Endothelial cell of hepatic sinusoid (primary cell): ENCODE measurements around the gene GUCD1.
"Not testable (repeated sequence)": the region's sequence is repeated elsewhere in the genome, so short reads cannot be mapped to it uniquely, and the experiment has no call there.

Source experiments
- in situ Hi-C: cut with HindIII; loops from 2 replicates; pipeline ENCODE4 v1.10.0; 2017; ENCODE audit warnings: low sequenced_read_pairs

The GUCD1 gene

GRCh38 chr22:24554313-24555164 is at the start of gene GUCD1:
TSS of gene GUCD1 (minus strand) at chr22:24555138. CDS start at chr22:24554991, 147 bp downstream.
- in situ Hi-C loops: no loop called here

DNA sequence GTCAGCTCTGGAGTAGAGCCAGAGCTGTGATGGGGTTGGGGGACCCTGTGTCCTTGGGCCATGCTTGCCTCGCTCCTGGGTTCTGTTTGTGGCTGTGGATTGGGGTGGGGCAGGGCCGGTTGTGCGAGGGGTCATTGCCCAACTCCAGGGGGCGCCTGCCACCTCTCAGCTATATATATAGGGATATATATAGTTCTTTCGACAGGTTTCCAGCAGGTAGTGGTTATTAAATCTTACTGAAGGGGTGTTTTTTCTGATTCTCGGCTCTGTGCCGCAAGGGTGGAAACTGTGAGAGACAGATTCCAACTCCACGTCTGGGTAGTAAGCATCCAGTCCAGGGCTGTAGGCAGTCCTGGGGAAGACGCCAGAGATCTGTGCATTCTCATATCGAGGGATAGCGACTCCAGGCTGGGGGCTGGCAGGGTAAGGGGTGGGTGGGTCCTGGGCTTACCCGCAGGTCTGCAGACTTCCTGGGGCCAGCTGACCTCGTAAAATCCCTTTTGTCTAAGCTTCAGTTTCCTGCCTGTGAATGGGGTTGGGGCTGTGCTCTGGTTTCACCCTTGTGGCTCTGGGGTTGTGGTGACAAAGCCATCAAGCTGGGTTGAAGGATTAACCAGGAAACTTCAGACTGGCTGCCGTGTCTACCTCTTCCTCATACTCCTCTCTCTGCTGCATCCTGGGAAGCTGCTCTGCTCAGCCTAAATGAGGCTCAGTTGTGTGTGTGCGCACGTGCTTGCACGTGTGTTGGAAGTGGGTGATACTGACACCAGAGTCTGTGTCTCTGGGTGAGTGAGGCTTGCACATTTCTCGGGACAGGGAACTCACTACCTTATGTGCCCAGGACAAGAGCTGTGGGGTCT is 49.1 kb upstream of the GUCD1 start:
- in situ Hi-C loops: not testable (repeated sequence)

DNA sequence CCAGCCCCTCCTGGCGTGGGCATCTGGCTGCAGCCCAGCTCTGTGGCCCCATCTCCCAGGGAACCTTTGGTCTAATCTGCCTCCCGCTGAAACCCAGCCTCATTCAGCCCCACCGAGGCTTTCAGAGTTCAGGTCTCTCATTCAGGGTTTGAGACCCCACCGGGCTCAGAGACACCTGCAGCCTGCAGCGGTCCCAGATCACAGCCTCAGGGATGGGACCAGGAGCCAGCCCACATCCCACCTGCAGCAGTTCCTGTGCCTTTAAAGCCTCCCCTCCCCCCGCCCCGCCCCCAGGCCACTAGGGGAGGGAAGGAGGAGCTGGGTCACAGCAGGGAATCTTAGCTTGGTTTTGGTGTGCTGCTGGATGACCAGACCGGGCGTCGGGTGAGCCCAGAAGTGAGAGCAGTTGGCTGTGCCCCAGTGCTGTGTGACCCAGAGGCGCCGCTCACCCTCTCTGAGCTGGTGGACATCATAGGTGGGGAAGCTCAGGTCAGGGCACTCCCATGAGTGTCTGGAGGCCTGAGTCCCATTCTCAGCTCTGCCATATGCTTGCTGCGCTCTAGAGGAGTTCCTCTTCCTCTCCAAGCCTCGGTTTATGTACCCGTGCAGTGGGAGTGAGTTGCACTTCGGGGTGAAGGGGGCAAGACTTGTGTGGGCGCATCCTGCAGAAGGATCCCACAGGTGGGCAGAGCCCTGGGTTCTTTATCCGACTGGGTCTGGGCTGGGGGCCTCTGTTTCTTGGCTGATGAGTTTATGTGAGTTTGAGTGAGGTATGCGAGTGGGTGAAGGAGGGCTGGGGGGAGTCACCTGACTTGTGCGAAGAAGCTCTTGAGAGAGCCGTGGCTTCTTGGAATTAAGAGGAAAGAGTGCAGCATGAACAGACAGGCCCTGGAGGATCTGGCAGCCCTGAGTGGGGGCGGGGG is 48.2 kb upstream of the GUCD1 start, which contains the start of gene GGT1:
Gene GGT1, plus strand, starts transcription at position 347 of the 923 bp plus-strand sequence. CDS start 7,889 bp downstream, outside the sequence.
- in situ Hi-C loops: not testable (repeated sequence)

- in situ Hi-C loops: not testable (repeated sequence)
These were observed 47.3 kb upstream of the GUCD1 start for GRCh38 chr22:24602105-24602749.

- in situ Hi-C loops: no loop called here
These were observed 46.5 kb upstream of the GUCD1 start for GRCh38 chr22:24601217-24602104.

GRCh38 chr22:24599958-24600715 is 45.2 kb upstream of the GUCD1 start:
- in situ Hi-C loops: not testable (repeated sequence)

DNA sequence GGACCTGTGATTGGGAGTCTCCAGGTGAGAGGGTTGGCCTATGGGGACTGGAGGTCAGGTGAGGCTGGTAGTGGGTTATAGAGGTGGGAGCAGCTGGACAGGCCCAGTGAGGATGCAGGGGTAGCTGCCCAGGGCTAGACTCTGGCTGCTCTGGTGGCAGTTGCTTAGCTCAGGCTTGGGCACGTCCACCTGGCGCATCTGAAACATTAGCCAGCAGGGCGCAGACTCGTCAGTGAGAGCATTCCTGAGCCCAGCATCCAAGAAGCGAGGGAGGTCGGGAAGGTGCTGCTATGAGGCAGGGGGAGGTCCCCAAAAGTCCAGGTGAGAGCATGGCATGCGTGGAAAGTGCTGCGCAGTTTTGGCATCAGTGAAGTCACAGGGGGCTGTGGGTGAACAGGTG is 44.6 kb upstream of the GUCD1 start:
- in situ Hi-C loops: no loop called here

DNA sequence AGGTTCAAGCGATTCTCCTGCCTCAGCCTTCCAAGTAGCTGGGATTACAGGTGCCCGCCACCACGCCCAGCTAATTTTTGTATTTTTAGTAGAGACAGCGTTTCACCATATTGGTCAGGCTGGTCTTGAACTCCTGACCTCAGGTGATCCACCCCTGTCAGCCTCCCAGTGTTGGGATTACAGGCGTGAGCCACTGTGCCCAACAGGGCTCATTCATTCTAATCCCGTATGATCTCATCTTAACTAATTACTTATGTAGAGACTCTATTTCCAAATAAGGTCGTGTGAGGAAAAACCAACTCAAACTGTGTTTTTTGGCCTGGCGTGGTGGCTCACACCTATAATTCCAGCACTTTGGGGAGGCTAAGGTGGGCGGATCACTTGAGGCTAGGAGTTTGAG is 42.1 kb upstream of the GUCD1 start:
- in situ Hi-C loops: not testable (repeated sequence)

DNA sequence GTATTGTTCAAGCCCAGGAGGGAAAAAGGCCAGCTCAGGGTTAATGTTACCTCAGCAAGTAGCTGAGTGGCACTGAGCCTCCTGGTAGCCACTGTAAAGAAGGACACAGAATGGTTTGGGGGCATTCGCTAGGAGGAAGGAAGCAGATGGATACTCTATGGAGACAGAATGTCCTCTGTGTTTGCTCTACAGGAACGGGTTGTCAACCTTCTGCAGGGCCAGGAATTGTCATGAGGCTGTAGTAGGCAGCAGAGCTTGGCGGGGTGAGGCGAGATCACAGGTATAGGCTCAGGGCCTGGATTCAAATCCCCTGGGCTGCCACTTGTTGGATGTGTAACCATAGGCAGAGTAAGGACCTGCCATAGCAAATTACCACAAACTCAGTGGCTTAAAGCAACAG is 40.9 kb upstream of the GUCD1 start:
- in situ Hi-C loops: no loop called here

DNA sequence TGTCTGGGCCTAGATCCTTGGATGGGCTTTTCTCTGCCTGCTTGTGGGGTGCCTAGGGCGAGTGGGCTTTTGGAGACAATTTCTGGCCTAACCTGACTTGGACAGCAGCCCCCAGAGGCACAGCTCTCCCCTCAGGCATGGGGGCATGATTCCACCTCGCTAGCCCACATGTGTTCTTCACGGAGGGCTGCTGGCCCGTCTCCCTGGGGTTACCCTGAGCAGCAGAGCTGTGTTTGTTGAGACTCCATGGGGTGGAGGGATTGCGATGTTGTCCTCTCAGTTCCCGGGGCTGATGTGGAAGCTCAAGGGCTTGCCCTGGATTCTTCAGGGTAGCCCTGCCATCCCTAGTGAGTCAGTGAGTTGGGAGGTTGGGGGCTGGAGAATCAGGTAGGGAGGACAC is 40.3 kb upstream of the GUCD1 start:
- in situ Hi-C loops: no loop called here

DNA sequence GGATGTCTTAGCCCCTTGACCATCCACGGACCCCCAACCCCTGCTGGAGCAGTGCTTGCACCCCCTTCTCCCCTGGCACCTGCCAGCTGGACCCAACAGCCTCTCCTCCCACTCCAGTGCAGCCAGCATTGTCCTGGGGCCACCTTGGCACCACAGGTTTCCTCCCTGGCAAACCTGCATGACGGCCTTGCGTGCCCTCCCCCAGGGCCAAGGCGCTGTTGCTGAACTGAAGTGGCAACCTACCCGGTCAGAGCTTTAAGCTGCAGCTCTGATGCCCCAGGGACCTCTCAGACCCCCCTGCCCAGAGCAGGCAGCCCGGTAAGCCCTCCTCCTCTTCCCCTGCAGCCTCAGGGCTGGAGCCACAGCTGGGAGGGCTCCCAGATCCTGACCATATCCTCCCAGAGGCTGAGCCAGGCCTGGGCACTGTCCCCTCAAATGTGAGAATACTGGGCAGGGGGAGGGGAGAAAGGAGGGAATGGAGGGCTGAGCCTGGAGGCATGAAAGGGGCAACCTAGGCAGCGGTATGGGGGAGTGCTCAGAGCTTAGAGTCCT is 39.7 kb upstream of the GUCD1 start:
- in situ Hi-C loops: no loop called here

DNA sequence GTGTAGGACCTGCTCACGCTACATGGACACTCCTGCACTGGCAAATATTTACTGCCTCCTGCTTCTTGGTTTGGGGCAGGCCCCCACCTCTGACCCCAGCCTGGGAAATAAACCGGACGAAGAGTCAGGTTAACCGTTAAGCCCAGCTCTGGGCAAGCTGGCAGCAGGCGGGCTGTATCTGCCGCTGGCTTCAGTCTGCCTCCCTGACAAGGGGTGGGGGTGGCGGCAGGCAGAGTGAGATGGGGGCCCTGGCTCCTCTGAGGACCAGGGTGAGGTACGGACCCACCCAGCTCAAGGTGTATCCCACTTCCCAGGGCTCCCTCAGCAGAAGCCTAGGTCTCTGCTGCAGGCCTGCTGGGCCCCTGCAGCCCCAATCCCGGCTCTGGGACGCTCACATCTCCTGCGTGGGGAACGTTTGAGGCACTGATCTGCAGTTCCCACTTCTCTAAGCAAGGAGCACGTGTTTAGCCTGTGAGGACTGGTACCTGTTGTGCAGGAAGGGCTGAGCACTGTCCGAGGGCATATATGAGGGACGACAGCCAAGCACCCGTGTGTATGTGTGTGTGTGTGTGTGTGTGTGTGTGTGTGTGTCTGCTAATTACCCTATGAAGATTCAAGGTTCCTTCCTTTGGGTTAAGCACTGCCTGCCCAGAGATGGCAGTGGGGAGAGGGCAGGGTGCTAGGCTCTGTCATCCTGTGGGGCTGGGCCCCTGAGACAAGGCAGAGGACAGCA is 39.1 kb upstream of the GUCD1 start:
- in situ Hi-C loops: no loop called here

DNA sequence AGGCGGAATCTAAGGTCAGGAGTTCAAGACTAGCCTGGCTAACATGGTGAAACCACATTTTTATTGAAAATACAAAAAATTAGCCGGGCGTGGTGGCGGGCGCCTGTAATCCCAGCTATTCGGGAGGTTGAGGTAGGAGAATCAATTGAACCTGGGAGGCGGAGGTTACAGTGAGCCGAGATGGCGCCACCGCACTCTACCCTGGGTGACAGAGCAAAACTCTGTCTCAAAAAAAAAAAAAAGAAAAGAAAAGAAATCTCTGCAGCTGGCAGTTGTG is 38.6 kb upstream of the GUCD1 start:
- in situ Hi-C loops: not testable (repeated sequence)

DNA sequence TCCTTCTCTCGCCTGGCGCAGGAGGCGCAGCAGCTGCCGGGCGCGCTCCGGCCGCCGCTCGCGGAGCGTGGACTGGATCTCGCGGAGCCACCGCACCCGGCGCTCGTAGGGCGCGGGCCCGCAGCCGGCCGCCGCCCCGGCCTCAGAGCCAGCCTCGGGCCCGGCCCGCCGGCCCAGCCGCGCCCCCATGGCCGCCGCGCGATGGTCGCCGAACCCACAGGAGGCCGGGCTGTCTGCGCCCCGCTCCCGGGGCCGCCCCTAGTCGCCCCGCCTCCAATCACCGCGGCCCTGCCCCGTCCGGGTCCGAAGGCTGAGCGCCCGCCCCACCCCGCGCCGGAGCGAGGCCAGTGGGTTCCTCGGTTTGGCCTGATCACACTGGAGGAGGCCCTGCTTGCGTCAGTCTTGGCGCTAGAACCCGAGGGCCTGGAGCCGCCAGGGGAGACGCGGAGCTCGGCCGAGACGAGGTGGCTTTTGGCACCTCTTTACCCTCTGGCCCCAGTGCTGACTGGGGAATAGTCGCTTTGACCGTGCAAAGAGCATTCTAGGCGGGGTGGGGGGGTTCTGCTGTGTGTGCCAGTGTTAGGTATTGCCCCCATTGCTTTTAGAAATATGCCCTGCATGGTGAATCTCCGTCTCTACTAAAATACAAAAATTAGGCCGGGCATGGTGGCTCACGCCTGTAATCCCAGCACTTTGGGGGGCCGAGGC is 38.1 kb upstream of the GUCD1 start, which contains the start of gene LRRC75B:
Gene LRRC75B, minus strand, starts transcription at position 223 of the 708 bp plus-strand sequence. Its CDS starts 34 bp downstream, at position 189.
- in situ Hi-C loops: no loop called here

- in situ Hi-C loops: no loop called here
These were observed 37.3 kb upstream of the GUCD1 start for GRCh38 chr22:24592058-24592850.

DNA sequence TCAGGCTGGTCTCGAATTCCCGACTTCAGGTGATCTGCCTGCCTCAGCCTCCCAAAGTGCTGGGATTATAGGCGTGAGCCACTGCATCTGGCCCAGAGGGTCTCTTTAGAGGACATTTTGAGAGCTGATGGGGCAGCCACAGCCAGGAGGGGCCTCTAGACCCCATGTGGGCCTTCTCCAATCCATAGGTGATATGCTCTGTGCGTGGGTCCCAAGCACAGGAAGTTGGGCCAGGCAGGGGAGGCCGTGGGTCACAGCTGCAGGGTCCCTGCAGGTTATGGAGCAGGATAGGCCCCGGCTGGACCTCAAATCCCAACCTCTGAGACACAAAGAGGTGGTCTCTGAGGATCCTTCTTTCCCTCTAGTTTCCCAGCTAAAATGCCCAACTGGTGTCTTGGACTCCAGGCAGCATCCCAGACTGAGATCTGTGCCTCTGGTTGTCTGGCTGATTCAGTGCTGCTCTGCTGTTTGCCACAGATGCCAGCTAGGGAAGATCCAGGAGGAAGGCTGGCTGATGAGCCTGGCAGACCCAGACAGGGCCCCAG is 36.4 kb upstream of the GUCD1 start:
- in situ Hi-C loops: no loop called here
